Measurements from ENCODE around the gene RAB7B. TPM values are rescaled to one million over a fixed set of nuclear protein-coding genes. Genes with fewer than 3 reads are reported as not detected.

RAB7B gene
- total RNA-seq, 4 donors from 2014 or later: 0.26 to 22.5 (median 8.0) TPM

- TF ChIP-seq POLR2A (IDR thresholded peaks at IDR 0.05) (no peak), CTCF (IDR thresholded peaks at IDR 0.05) (no peak)
- intact Hi-C loops (cut with DNase I; ENCODE audit: low total_unique reads): loop anchor here (10.0 kb wide), 1 partner anchor 124 kb away; no protein-coding TSS in a partner anchor
- Histone ChIP-seq H3K27me3 (no peaks in the 10 kb centered on the region), H3K4me3 (no peak overlapping the region), H3K27ac (no peak overlapping the region), H3K4me1 (no peaks in the 10 kb centered on the region), H3K9me3 (no peaks in the 10 kb centered on the region), H3K36me3 (no peaks in the 10 kb centered on the region)
- DNase-seq: no peak
Measured at GRCh38 chr1:205980237-205980870, 22.8 kb downstream of the RAB7B start.

GRCh38 chr1:205979301-205979700 is 23.9 kb downstream of the RAB7B start:
- no peak for TF ChIP-seq CTCF (IDR thresholded peaks at IDR 0.05)
- no peak for TF ChIP-seq POLR2A (IDR thresholded peaks at IDR 0.05)
- intact Hi-C loops (cut with DNase I; ENCODE audit: low total_unique reads): loop anchor here (5.0 kb wide), 1 partner anchor 187 kb away; no protein-coding TSS in a partner anchor
- no peaks in the 10 kb centered on the region for H3K36me3 ChIP-seq
- no peaks in the 10 kb centered on the region for H3K9me3 ChIP-seq
- H3K27ac ChIP-seq: no peak overlapping the region
- H3K27me3 ChIP-seq: no peaks in the 10 kb centered on the region
- no peak overlapping the region for H3K4me3 ChIP-seq
- no peaks in the 10 kb centered on the region for H3K4me1 ChIP-seq
- DNase-seq: no peak

- DNase-seq: no peak
Measured at GRCh38 chr1:205978676-205979075, 24.5 kb downstream of the RAB7B start.

GRCh38 chr1:205977402-205978014 is 25.7 kb downstream of the RAB7B start:
- TF ChIP-seq CTCF (IDR thresholded peaks at IDR 0.05): peak; percentile 80 to 95 (median 87)
- no peak for TF ChIP-seq POLR2A (IDR thresholded peaks at IDR 0.05)
- Histone ChIP-seq H3K4me3 (no peak overlapping the region), H3K4me1 (no peaks in the 10 kb centered on the region), H3K27me3 (no peaks in the 10 kb centered on the region), H3K9me3 (no peaks in the 10 kb centered on the region), H3K27ac (no peak overlapping the region), H3K36me3 (no peaks in the 10 kb centered on the region)
- intact Hi-C loops (cut with DNase I; ENCODE audit: low total_unique reads): loop anchor here (5.0 kb wide), 1 partner anchor 185 kb away; no protein-coding TSS in a partner anchor
- DNase-seq: peak; percentile 45 to 70

More at GRCh38 chr1:205978676-205979075, 24.5 kb downstream of the RAB7B start:
- H3K4me3 ChIP-seq: no peak overlapping the region
- TF ChIP-seq CTCF (IDR thresholded peaks at IDR 0.05): no peak
- TF ChIP-seq POLR2A (IDR thresholded peaks at IDR 0.05): no peak
- intact Hi-C loops (cut with DNase I; ENCODE audit: low total_unique reads): loop anchor here (5.0 kb wide), 1 partner anchor 186 kb away; no protein-coding TSS in a partner anchor
- no peaks in the 10 kb centered on the region for H3K4me1 ChIP-seq
- no peaks in the 10 kb centered on the region for H3K36me3 ChIP-seq
- no peaks in the 10 kb centered on the region for H3K9me3 ChIP-seq
- no peaks in the 10 kb centered on the region for H3K27me3 ChIP-seq
- no peak overlapping the region for H3K27ac ChIP-seq

Measured in uterus (tissue), 4 donors.